Thyroid gland (tissue), 4 donors: ENCODE data around the gene IKZF2. TPM values are rescaled to one million over a fixed set of nuclear protein-coding genes. Genes with fewer than 3 reads are reported as not detected.

Experiments used
- DNase-seq, 2 donors: peaks; one replicate each; pipeline ENCODE4 v3.0.0-alpha.2; 2019
- H3K27ac ChIP-seq, 3 donors: fragments of 200-600 bp; sonication (generic); 1 replicate in 2 of 3; 2 replicates in 1 of 3; pipeline ENCODE4 v1.5.1; 2016 to 2019; ENCODE audit warnings: mild to moderate bottlenecking in 1 of 3, moderate library complexity in 1 of 3
- H3K27me3 ChIP-seq: fragments of 200-600 bp; sonication (generic); one replicate; pipeline ENCODE4 v1.5.1; 2019
- H3K36me3 ChIP-seq, 2 donors: fragments of 200-600 bp; sonication (generic); one replicate each; pipeline ENCODE4 v1.5.1; 2016 to 2019
- H3K4me1 ChIP-seq, 2 donors: fragments of 200-600 bp; sonication (generic); one replicate each; pipeline ENCODE4 v1.5.1; 2017 to 2019
- H3K4me3 ChIP-seq, 3 donors: fragments of 200-600 bp; sonication (generic); replicated peaks in 1 of 3; 1 replicate in 2 of 3; 2 replicates in 1 of 3; pipeline ENCODE4 v1.5.1; 2016; ENCODE audit warnings: mild to moderate bottlenecking in 1 of 3
- H3K9me3 ChIP-seq: fragments of 200-600 bp; sonication (generic); one replicate; pipeline ENCODE4 v1.5.1; 2017
- POLR2A ChIP-seq, 2 donors: fragments of 450-650 bp; IDR thresholded peaks; one replicate each; pipeline ENCODE4 v1.6.1; 2017; ENCODE audit warnings: antibody characterized with exemption in 2 of 2, mild to moderate bottlenecking in 2 of 2, moderate library complexity in 1 of 2
- WGBS, 2 donors: methylation state at CpG; one replicate each; pipeline ENCODE4 v1.1.5; 2017; 5-methylcytosine and 5-hydroxymethylcytosine counted together
- intact Hi-C: fragments of 100-400 bp; cut with DNase I; formaldehyde crosslinking; loops from one replicate; pipeline ENCODE4 v1.15.1; 2023
- total RNA-seq, 4 donors: library from RNA; depleted of rRNA; stranded (reverse); fragments of >200 nt; gene quantifications; one replicate each; pipeline ENCODE4 v1.2.3, GENCODE V29; 2016
- TF ChIP-seq, protein P1 (sequence below), 6 experiments: fragments of 200-600 bp in 3 of 6; fragments of 450-650 bp in 3 of 6; sonication (generic) in 3 of 6; IDR thresholded peaks; one replicate each; pipeline ENCODE4 v1.5.1; 2016 to 2019; ENCODE audit warnings: antibody characterized with exemption in 6 of 6, mild to moderate bottlenecking in 2 of 6, inconsistent platforms in 1 of 6, moderate library complexity in 1 of 6

The IKZF2 gene
- total RNA-seq, 4 donors from 2014 or later = 25.3 to 84.8 (median 47.2) TPM

DNA sequence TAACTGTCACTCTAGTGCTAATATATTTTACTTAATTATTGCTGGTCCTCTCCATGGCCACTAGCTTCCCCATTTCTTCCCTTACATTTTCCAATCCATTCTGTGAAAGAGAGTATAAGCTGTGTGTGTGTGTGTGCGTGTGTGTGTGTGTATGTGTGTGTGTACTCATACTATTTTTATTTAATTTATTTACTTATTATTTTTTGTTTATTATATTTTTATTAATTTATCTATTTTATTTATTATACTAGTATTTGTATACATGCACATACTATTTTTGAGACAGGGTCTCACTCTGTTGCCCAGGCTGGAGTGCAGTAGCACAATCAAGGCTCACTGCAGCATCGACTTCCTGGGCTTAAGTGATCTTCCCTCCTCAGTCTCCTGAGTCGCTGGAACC, 59.6 kb downstream of the IKZF2 start:
- Histone ChIP-seq H3K4me3 (no peak overlapping the region), H3K4me1 (peaks cover 4% of the 10 kb centered on the region in 2 donors), H3K36me3 (no peaks in the 10 kb centered on the region), H3K9me3 (no peaks in the 10 kb centered on the region), H3K27ac (no peak overlapping the region), H3K27me3 (no peaks in the 10 kb centered on the region)
- 96 to 98% methylated on average over 3 of the region's 3 CpGs for WGBS, 2 donors
- DNase-seq = no peak
- no peak for TF ChIP-seq POLR2A (IDR thresholded peaks at IDR 0.05)
- TF ChIP-seq, protein P1, sequence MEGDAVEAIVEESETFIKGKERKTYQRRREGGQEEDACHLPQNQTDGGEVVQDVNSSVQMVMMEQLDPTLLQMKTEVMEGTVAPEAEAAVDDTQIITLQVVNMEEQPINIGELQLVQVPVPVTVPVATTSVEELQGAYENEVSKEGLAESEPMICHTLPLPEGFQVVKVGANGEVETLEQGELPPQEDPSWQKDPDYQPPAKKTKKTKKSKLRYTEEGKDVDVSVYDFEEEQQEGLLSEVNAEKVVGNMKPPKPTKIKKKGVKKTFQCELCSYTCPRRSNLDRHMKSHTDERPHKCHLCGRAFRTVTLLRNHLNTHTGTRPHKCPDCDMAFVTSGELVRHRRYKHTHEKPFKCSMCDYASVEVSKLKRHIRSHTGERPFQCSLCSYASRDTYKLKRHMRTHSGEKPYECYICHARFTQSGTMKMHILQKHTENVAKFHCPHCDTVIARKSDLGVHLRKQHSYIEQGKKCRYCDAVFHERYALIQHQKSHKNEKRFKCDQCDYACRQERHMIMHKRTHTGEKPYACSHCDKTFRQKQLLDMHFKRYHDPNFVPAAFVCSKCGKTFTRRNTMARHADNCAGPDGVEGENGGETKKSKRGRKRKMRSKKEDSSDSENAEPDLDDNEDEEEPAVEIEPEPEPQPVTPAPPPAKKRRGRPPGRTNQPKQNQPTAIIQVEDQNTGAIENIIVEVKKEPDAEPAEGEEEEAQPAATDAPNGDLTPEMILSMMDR (IDR thresholded peaks at IDR 0.05) = no peak
- intact Hi-C loops = no loop called here

GRCh38 chr2:213090772-213091171, 60.6 kb downstream of the IKZF2 start:
- Histone ChIP-seq H3K4me1 (peaks cover 10 to 13% of the 10 kb centered on the region in 2 donors), H3K27me3 (no peaks in the 10 kb centered on the region), H3K27ac (no peak overlapping the region), H3K36me3 (no peaks in the 10 kb centered on the region), H3K9me3 (no peaks in the 10 kb centered on the region), H3K4me3 (no peak overlapping the region)
- DNase-seq = no peak
- 91 to 96% methylated on average over 3 of the region's 3 CpGs for WGBS, 2 donors
- intact Hi-C loops = no loop called here
- TF ChIP-seq, protein P1 (IDR thresholded peaks at IDR 0.05) = no peak
- TF ChIP-seq POLR2A (IDR thresholded peaks at IDR 0.05) = no peak

DNA sequence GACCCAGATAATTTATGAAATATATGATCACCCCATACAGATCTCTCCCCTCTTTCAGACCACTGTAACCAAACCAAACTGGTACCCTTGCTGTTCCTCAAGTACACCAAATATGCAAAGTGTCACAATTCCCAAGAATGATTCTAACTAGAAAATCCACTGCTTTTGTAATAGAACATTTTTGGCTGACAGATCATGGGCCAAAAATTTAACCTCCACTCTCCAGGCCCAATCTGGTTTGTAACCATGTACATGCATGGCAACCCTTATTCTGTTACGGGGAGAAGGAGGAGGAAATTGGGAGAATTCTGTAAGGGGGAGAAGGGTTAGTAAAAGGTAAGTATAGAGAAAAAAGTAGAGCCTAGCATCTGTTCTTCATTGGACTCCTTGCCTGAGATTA, 62.0 kb downstream of the IKZF2 start:
- WGBS, 2 donors = 93 to 97% methylated on average over 1 of the region's 1 CpG
- H3K27me3 ChIP-seq = no peaks in the 10 kb centered on the region
- no peaks in the 10 kb centered on the region for H3K36me3 ChIP-seq
- intact Hi-C loops = no loop called here
- DNase-seq = no peak
- H3K27ac ChIP-seq = no peak overlapping the region
- peaks cover 10 to 13% of the 10 kb centered on the region in 2 donors for H3K4me1 ChIP-seq
- no peaks in the 10 kb centered on the region for H3K9me3 ChIP-seq
- TF ChIP-seq POLR2A (IDR thresholded peaks at IDR 0.05) = no peak
- TF ChIP-seq, protein P1 (IDR thresholded peaks at IDR 0.05) = no peak
- no peak overlapping the region for H3K4me3 ChIP-seq

DNA sequence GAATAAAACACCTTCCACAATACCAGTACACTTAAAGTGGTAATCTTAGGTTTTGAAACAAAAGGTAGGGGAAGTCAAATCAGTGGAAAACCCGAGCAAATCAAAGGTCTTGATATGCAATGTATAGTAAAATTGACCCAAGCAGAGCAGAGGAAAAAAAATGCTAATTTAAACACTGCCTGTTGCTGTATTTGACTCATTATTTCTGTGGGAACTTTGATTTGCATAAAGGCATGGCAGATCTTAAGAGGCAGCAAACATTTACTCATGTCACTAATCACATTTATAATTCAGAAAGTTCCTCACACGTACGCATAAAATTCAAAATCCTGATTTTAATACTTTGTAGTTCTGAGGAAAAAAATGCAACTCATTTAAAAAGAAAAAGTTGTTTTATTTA, 64.4 kb downstream of the IKZF2 start:
- Histone ChIP-seq H3K36me3 (no peaks in the 10 kb centered on the region), H3K27me3 (no peaks in the 10 kb centered on the region), H3K27ac (no peak overlapping the region), H3K9me3 (no peaks in the 10 kb centered on the region), H3K4me1 (peaks cover 10 to 13% of the 10 kb centered on the region in 2 donors), H3K4me3 (no peak overlapping the region)
- TF ChIP-seq, protein P1 (IDR thresholded peaks at IDR 0.05) = no peak
- TF ChIP-seq POLR2A (IDR thresholded peaks at IDR 0.05) = no peak
- intact Hi-C loops = no loop called here
- 93 to 94% methylated on average over 3 of the region's 3 CpGs for WGBS, 2 donors
- DNase-seq = no peak

DNA sequence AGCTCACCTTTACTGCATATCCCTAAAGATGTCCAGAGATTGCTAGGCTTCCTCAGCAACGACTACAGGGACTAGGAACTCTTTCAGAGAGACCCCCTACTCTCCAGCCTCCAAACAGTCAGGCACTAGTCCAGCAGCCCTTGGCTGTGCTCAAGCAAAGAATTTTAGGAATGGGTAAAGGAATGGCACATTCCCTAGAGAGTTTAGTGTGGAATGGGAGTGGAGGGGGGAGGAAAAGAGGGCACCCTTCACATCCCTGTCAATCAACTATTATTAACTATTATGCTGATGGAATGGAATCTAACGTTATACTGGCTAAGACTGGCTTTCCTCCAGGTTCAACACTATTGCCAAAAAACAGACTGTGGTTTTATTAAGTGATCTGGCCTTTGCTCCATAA, 64.8 kb downstream of the IKZF2 start:
- Histone ChIP-seq H3K36me3 (no peaks in the 10 kb centered on the region), H3K4me1 (peaks cover 10 to 13% of the 10 kb centered on the region in 2 donors), H3K4me3 (no peak overlapping the region), H3K9me3 (no peaks in the 10 kb centered on the region), H3K27ac (no peak overlapping the region), H3K27me3 (no peaks in the 10 kb centered on the region)
- TF ChIP-seq POLR2A (IDR thresholded peaks at IDR 0.05) = no peak
- TF ChIP-seq, protein P1 (IDR thresholded peaks at IDR 0.05) = no peak
- DNase-seq = no peak
- WGBS, 2 donors = 6 to 16% methylated on average over 2 of the region's 2 CpGs
- intact Hi-C loops = no loop called here
